Measurements from ENCODE around the gene PXN. TPM values are rescaled to one million over a fixed set of nuclear protein-coding genes. Genes with fewer than 3 reads are reported as not detected.

Gene PXN
- total and polyA plus RNA-seq, 2 of the 13 experiments (the other 11 are each of a cell fraction or from before 2014, with no cell fraction given), result 13.6 to 14.2 TPM

GRCh38 chr12:120227233-120228040 is 38.1 kb downstream of the PXN start:
- WGBS (ENCODE audit: low lambda C conversion rate), result 76% methylated on average over 5 of the region's 8 CpGs
- ChIA-PET CTCF (ENCODE audit: low intra/inter-chr PET ratio, low total read pairs) (interaction anchor here (3.3 kb wide), 1 partner anchor 39 kb away, joined by 51 read pairs; the partner anchor contains the start of gene PXN), POLR2A (interaction anchor here (0.7 to 8.7 kb wide), 23 partner anchors 8 to 753 kb away, joined by 3 to 461 read pairs (median 10); partner anchors contain the start of genes DYNLL1, PLA2G1B, POP5 and PXN)
- in situ Hi-C loops (cut with HindIII; ENCODE audit: extremely low pct_ligation_motif_present, low pct_unique_long_range_greater_than_20kb) (no loop called here), intact Hi-C loops (cut with micrococcal nuclease; ENCODE audit: unreplicated experiment) (loop anchor here (1.0 kb wide), 2 partner anchors 38 to 64 kb away; partner anchors contain the start of genes PXN and RNU4-2)
- H3K9me3 ChIP-seq (ENCODE audit: low read length), result no peaks in the 10 kb centered on the region
- H3K4me1 ChIP-seq (ENCODE audit: insufficient read depth, low read length), result peaks cover 82% of the 10 kb centered on the region
- TSS peak; percentile 64 for BruUV-seq (replicated peaks)
- H3K27me3 ChIP-seq (ENCODE audit: control insufficient read depth in 1 of 2, insufficient read depth in 2 of 2, low read length in 2 of 2), result no peaks in the 10 kb centered on the region
- no peaks in the 10 kb centered on the region for H4K20me1 ChIP-seq (ENCODE audit: insufficient read depth, low read length)
- peak; percentile 92 for FAIRE-seq
- DNase-seq (ENCODE audit: low spot score), result peak; percentile 88
- peak overlapping the region; percentile 97 for H3K4me2 ChIP-seq (ENCODE audit: low read depth, low read length)
- peak overlapping the region; percentile 100 for H3K27ac ChIP-seq (ENCODE audit: extremely low read length, insufficient read depth, low read length)
- H3K9ac ChIP-seq (ENCODE audit: insufficient read depth, low read depth, low read length), result peak overlapping the region; percentile 84
- H3K79me2 ChIP-seq (ENCODE audit: insufficient read depth, low read length), result peaks cover 3% of the 10 kb centered on the region
- peak; percentile 64 for ATAC-seq
- H3K4me3 ChIP-seq (replicated peaks in 1 of 3; ENCODE audit: insufficient read depth in 1 of 3, low read depth in 2 of 3, low read length in 3 of 3), result peak overlapping the region; percentile 41 to 70 (median 50)
- no peak overlapping the region for H2AFZ ChIP-seq (ENCODE audit: low read length)
- H3K36me3 ChIP-seq (replicated peaks in 1 of 2; ENCODE audit: control insufficient read depth in 1 of 2, insufficient read depth in 2 of 2, low read length in 2 of 2), result peaks cover 7 to 17% of the 10 kb centered on the region in 2 experiments
- TF ChIP-seq, protein P1, sequence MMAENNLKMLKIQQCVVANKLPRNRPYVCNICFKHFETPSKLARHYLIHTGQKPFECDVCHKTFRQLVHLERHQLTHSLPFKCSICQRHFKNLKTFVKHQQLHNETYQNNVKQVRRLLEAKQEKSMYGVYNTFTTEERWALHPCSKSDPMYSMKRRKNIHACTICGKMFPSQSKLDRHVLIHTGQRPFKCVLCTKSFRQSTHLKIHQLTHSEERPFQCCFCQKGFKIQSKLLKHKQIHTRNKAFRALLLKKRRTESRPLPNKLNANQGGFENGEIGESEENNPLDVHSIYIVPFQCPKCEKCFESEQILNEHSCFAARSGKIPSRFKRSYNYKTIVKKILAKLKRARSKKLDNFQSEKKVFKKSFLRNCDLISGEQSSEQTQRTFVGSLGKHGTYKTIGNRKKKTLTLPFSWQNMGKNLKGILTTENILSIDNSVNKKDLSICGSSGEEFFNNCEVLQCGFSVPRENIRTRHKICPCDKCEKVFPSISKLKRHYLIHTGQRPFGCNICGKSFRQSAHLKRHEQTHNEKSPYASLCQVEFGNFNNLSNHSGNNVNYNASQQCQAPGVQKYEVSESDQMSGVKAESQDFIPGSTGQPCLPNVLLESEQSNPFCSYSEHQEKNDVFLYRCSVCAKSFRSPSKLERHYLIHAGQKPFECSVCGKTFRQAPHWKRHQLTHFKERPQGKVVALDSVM (CRISPR knock-in tag; IDR thresholded peaks at IDR 0.05), result peak; percentile 93
- TF ChIP-seq ZNF34 (CRISPR knock-in tag; IDR thresholded peaks at IDR 0.05; ENCODE audit: borderline replicate concordance), result no peak
- TF ChIP-seq, protein P2, sequence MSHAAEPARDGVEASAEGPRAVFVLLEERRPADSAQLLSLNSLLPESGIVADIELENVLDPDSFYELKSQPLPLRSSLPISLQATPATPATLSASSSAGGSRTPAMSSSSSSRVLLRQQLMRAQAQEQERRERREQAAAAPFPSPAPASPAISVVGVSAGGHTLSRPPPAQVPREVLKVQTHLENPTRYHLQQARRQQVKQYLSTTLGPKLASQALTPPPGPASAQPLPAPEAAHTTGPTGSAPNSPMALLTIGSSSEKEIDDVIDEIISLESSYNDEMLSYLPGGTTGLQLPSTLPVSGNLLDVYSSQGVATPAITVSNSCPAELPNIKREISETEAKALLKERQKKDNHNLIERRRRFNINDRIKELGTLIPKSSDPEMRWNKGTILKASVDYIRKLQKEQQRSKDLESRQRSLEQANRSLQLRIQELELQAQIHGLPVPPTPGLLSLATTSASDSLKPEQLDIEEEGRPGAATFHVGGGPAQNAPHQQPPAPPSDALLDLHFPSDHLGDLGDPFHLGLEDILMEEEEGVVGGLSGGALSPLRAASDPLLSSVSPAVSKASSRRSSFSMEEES (CRISPR knock-in tag; IDR thresholded peaks at IDR 0.05), result no peak
- TF ChIP-seq ZNF414 (CRISPR knock-in tag; IDR thresholded peaks at IDR 0.05), result no peak
- TF ChIP-seq ZNF652 (CRISPR knock-in tag; IDR thresholded peaks at IDR 0.05; ENCODE audit: borderline replicate concordance, low read depth), result peak; percentile 95
- peak; percentile 90 for TF ChIP-seq HNF4A (CRISPR knock-in tag; IDR thresholded peaks at IDR 0.05)
- peak; percentile 53; the same call in 1 of the 2 replicates for TF ChIP-seq NCOA2 (CRISPR knock-in tag; IDR thresholded peaks at IDR 0.05)
- no peak for TF ChIP-seq ZNF207 (IDR thresholded peaks at IDR 0.05; ENCODE audit: borderline replicate concordance)
- TF ChIP-seq ZNF773 (CRISPR knock-in tag; IDR thresholded peaks at IDR 0.05; ENCODE audit: borderline replicate concordance), result no peak
- TF ChIP-seq GABPA (IDR thresholded peaks at IDR 0.05; ENCODE audit: low read depth, low read length), result peak; percentile 26; the same call in 1 of the 2 replicates
- TF ChIP-seq GABPA (CRISPR knock-in tag; IDR thresholded peaks at IDR 0.05; ENCODE audit: low read depth), result no peak
- TF ChIP-seq ZNF460 (CRISPR knock-in tag; IDR thresholded peaks at IDR 0.05; ENCODE audit: borderline replicate concordance), result no peak
- TF ChIP-seq, protein P3, sequence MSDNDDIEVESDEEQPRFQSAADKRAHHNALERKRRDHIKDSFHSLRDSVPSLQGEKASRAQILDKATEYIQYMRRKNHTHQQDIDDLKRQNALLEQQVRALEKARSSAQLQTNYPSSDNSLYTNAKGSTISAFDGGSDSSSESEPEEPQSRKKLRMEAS (IDR thresholded peaks at IDR 0.05), result no peak
- no peak for TF ChIP-seq BHLHE40 (IDR thresholded peaks at IDR 0.05; ENCODE audit: low read length)
- peak in 1 of 2 experiments; percentile 69; a peak in 2 of 4 replicates for TF ChIP-seq EP300 (IDR thresholded peaks at IDR 0.05; ENCODE audit: low read depth in 2 of 2, low read length in 2 of 2)
- peak; percentile 32; the same call in 1 of the 2 replicates for TF ChIP-seq EP300 (CRISPR knock-in tag; IDR thresholded peaks at IDR 0.05; ENCODE audit: borderline replicate concordance)
- 0 out of 2 replicates have a peak, but pooled peaks have one; percentile 11 for TF ChIP-seq FOXP4 (CRISPR knock-in tag; IDR thresholded peaks at IDR 0.05)
- TF ChIP-seq ZNF564 (CRISPR knock-in tag; IDR thresholded peaks at IDR 0.05), result no peak

Measured in HepG2 (cell line).